Endothelial cell of umbilical vein (primary cell): ENCODE measurements around the gene EPB41L4B. TPM values are rescaled to one million over a fixed set of nuclear protein-coding genes. Genes with fewer than 3 reads are reported as not detected.

Experiments
- BruUV-seq: library from RNA; stranded (reverse); fragments of 400-500 nt; replicated peaks from 2 replicates; lab custom pipeline; 2021; lab: Mats Ljungman, UMichigan
- CTCF ChIA-PET: fragments of 300-600, 350-600 bp; sonication (Branson Sonifier 250); formaldehyde crosslinking; loops from one replicate; lab custom pipeline; 2021; ENCODE audit warnings: antibody characterized with exemption, inconsistent platforms; lab: Charles Lee
- POLR2A ChIA-PET: fragments of 300-600, 350-600 bp; sonication (Branson Sonifier 250); formaldehyde crosslinking; loops from one replicate; lab custom pipeline; 2021; ENCODE audit warnings: antibody characterized with exemption, inconsistent platforms; lab: Charles Lee
- DNase-seq: peaks from one replicate; pipeline ENCODE4 v3.0.0-alpha.2; 2011; ENCODE audit warnings: low read depth, low spot score
- FAIRE-seq: peaks from 2 replicates; lab custom pipeline; 2011; peaks lifted over from hg19 to GRCh38; lab: Jason Lieb, UNC
- H2AFZ ChIP-seq: 2 replicates; pipeline ENCODE4 v1.6.0; 2012; ENCODE audit warnings: low read depth, low read length, control low read depth, inconsistent platforms
- H3K27ac ChIP-seq: 2 replicates; pipeline ENCODE4 v1.5.1; 2011; ENCODE audit warnings: low read depth, mild to moderate bottlenecking, control low read depth, low read length, moderate library complexity; ENCODE audit not compliant: insufficient read depth
- H3K27me3 ChIP-seq, 2 experiments: 2 replicates each; pipeline versions ENCODE4 v1.6.0 to v1.6.1; 2011; ENCODE audit warnings: low read length in 2 of 2, mixed read lengths in 1 of 2; ENCODE audit not compliant: control insufficient read depth in 2 of 2, insufficient read depth in 2 of 2
- H3K36me3 ChIP-seq, 2 experiments: 2 replicates in 1 of 2; 3 replicates in 1 of 2; pipeline ENCODE4 v1.5.1; 2011; ENCODE audit warnings: low read length in 2 of 2, mild to moderate bottlenecking in 1 of 2, moderate library complexity in 1 of 2; ENCODE audit not compliant: control insufficient read depth in 2 of 2, insufficient read depth in 2 of 2; ENCODE audit errors: extremely low read depth in 1 of 2
- H3K4me1 ChIP-seq: 3 replicates; pipeline ENCODE4 v1.5.1; 2011; ENCODE audit warnings: mild to moderate bottlenecking, low read length; ENCODE audit not compliant: control insufficient read depth, insufficient read depth; ENCODE audit errors: extremely low read depth
- H3K4me2 ChIP-seq: 2 replicates; pipeline ENCODE4 v1.6.1; 2011; ENCODE audit warnings: low read length, control low read depth, mixed read lengths; ENCODE audit not compliant: insufficient read depth
- H3K4me3 ChIP-seq, 3 experiments: fragments of 200-600 bp in 1 of 3; sonication (generic), shearing (Covaris generic) in 1 of 3; replicated peaks in 1 of 3; 2 replicates each; pipeline ENCODE4 v1.5.1; 2011 to 2016; ENCODE audit warnings: control low read depth in 3 of 3, low read length in 3 of 3, mild to moderate bottlenecking in 2 of 3, inconsistent platforms in 1 of 3, low read depth in 1 of 3, moderate library complexity in 1 of 3; ENCODE audit not compliant: insufficient read depth in 1 of 3
- H3K79me2 ChIP-seq: 2 replicates; pipeline ENCODE4 v1.6.0; 2012; ENCODE audit warnings: low read length, inconsistent platforms; ENCODE audit not compliant: control insufficient read depth, insufficient read depth
- H3K9ac ChIP-seq: replicated peaks from 2 replicates; pipeline ENCODE3; 2011; ENCODE audit warnings: low read length, control low read depth; ENCODE audit not compliant: insufficient read depth; ENCODE audit errors: extremely low read depth
- H3K9me1 ChIP-seq: replicated peaks from 3 replicates; pipeline ENCODE4 v1.6.0; 2011; ENCODE audit warnings: mild to moderate bottlenecking, low read length; ENCODE audit not compliant: control insufficient read depth, insufficient read depth; ENCODE audit errors: extremely low read depth
- H3K9me3 ChIP-seq: replicated peaks from 2 replicates; pipeline ENCODE4 v1.5.1; 2012; ENCODE audit warnings: low read length, inconsistent platforms; ENCODE audit not compliant: control insufficient read depth, insufficient read depth
- H4K20me1 ChIP-seq: replicated peaks from 2 replicates; pipeline ENCODE3; 2011; ENCODE audit warnings: mild to moderate bottlenecking, low read length; ENCODE audit not compliant: control insufficient read depth, insufficient read depth; ENCODE audit errors: extremely low read depth
- EZH2 ChIP-seq: IDR thresholded peaks from 2 replicates; pipeline ENCODE4 v1.6.1; 2012; ENCODE audit warnings: borderline replicate concordance, low read depth, mild to moderate bottlenecking, moderate library complexity, low read length, inconsistent platforms; ENCODE audit not compliant: severe bottlenecking
- FOS ChIP-seq: IDR thresholded peaks from 2 replicates; pipeline ENCODE4 v1.6.1; 2011; ENCODE audit warnings: mild to moderate bottlenecking, low read length, moderate library complexity, borderline replicate concordance; ENCODE audit not compliant: insufficient read depth
- GATA2 ChIP-seq: IDR thresholded peaks from 2 replicates; pipeline ENCODE4 v1.7.0; 2011; ENCODE audit warnings: low read depth, mild to moderate bottlenecking, moderate library complexity, mixed read lengths, low read length; ENCODE audit not compliant: insufficient read length, insufficient read depth
- JUN ChIP-seq: IDR thresholded peaks from 2 replicates; pipeline ENCODE4 v1.6.1; 2011; ENCODE audit warnings: borderline replicate concordance, low read depth; ENCODE audit not compliant: insufficient read length, insufficient read depth
- MYC ChIP-seq: IDR thresholded peaks from one replicate; pipeline ENCODE4 v1.6.1; 2011; ENCODE audit warnings: mild to moderate bottlenecking, low read depth, low read length
- POLR2A ChIP-seq: IDR thresholded peaks from 2 replicates; pipeline ENCODE4 v1.6.1; 2012; ENCODE audit warnings: low read depth, mild to moderate bottlenecking, control low read depth, low read length
- POLR2AphosphoS5 ChIP-seq: IDR thresholded peaks from 2 replicates; pipeline ENCODE4 v1.6.1; 2012; ENCODE audit warnings: low read depth, mild to moderate bottlenecking, control low read depth, low read length, moderate library complexity; ENCODE audit not compliant: insufficient read depth
- dilution Hi-C: fragments of 300-500 bp; cut with MboI; formaldehyde crosslinking; loops from one replicate; pipeline ENCODE4 v1.15.0; 2019; ENCODE audit warnings: low sequenced_read_pairs; ENCODE audit not compliant: extremely low pct_ligation_motif_present
- intact Hi-C: fragments of 100-400 bp; cut with micrococcal nuclease; formaldehyde crosslinking; loops from one replicate; pipeline ENCODE4 v1.10.0; 2022
- polyA plus RNA-seq, 4 experiments: library from polyadenylated mRNA; depleted of rRNA in 3 of 4; stranded (reverse) in 3 of 4; unstranded in 1 of 4; fragments of >200 nt; gene quantifications; 2 replicates each; pipeline versions ENCODE4 v1.2.1 to v1.2.3, GENCODE V29; 2011 to 2012; ENCODE audit warnings: missing spikeins in 1 of 4
- total RNA-seq: library from RNA; stranded (reverse); gene quantifications from 2 replicates; pipeline ENCODE4 v1.2.3, GENCODE V29; 2021
- TF ChIP-seq, protein P1 (sequence below): IDR thresholded peaks from 2 replicates; pipeline ENCODE4 v1.6.1; 2011; ENCODE audit not compliant: insufficient read depth, insufficient read length
- TF ChIP-seq, protein P2 (sequence below), 2 donors: IDR thresholded peaks; 1 replicate in 1 of 2; 2 replicates in 1 of 2; pipeline ENCODE4 v1.5.1; 2011; ENCODE audit warnings: low read length in 2 of 2, mild to moderate bottlenecking in 2 of 2, moderate library complexity in 2 of 2, control low read depth in 1 of 2, inconsistent platforms in 1 of 2, low read depth in 1 of 2; ENCODE audit not compliant: insufficient read depth in 1 of 2; ENCODE audit errors: extremely low read depth in 1 of 2

The EPB41L4B gene
- total and polyA plus RNA-seq, 2 donors (not counting 3 experiments of a cell fraction or from before 2014, with no cell fraction given), result 0.10 to 0.15 TPM

DNA sequence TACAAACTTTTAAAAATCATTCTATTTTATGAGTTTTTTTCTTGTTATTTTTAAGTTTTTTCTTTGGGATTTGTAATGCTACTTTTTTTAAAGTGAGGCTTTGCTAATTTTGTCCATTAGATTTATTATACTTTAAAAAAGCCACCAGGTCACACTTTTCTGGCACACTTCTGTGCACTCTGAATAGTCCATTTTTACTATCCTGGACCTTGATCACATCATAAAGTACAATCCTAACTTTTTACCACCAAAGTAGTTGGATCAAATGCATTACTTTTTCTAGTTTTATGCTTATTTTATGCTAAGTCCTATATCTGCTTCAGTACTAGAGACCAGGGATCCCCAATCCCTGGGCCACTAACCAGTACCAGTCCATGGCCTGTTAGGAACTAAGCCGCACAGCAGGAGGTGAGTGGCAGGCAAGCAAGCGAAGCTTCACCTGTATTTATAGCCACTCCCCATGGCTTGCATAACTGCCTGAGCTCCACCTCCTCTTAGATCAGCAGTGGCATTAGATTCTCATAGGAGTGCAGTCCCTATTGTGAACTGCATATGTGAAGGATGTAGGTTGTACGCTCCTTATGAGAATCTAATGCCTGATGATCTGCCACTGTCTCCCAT, 169.8 kb downstream of the EPB41L4B start:
- Histone ChIP-seq H3K4me2 (no peak overlapping the region), H3K4me3 (no peak overlapping the region), H3K27me3 (peaks cover 6 to 15% of the 10 kb centered on the region in 2 experiments), H3K9me1 (no peaks in the 10 kb centered on the region), H3K9me3 (no peaks in the 10 kb centered on the region), H3K36me3 (no peaks in the 10 kb centered on the region), H3K27ac (no peak overlapping the region), H4K20me1 (no peaks in the 10 kb centered on the region), H2AFZ (no peak overlapping the region), H3K79me2 (no peaks in the 10 kb centered on the region), H3K9ac (no peak overlapping the region), H3K4me1 (no peaks in the 10 kb centered on the region)
- dilution Hi-C loops (no loop called here), intact Hi-C loops (no loop called here)
- DNase-seq (no peak), FAIRE-seq (no peak)
- BruUV-seq, result no TSS peak
- TF ChIP-seq, protein P1, sequence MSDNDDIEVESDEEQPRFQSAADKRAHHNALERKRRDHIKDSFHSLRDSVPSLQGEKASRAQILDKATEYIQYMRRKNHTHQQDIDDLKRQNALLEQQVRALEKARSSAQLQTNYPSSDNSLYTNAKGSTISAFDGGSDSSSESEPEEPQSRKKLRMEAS, result no peak
- TF ChIP-seq FOS (no peak), MYC (no peak), GATA2 (no peak), EZH2 (no peak), JUN (no peak), POLR2AphosphoS5 (no peak), POLR2A (no peak)
- TF ChIP-seq, protein P2, sequence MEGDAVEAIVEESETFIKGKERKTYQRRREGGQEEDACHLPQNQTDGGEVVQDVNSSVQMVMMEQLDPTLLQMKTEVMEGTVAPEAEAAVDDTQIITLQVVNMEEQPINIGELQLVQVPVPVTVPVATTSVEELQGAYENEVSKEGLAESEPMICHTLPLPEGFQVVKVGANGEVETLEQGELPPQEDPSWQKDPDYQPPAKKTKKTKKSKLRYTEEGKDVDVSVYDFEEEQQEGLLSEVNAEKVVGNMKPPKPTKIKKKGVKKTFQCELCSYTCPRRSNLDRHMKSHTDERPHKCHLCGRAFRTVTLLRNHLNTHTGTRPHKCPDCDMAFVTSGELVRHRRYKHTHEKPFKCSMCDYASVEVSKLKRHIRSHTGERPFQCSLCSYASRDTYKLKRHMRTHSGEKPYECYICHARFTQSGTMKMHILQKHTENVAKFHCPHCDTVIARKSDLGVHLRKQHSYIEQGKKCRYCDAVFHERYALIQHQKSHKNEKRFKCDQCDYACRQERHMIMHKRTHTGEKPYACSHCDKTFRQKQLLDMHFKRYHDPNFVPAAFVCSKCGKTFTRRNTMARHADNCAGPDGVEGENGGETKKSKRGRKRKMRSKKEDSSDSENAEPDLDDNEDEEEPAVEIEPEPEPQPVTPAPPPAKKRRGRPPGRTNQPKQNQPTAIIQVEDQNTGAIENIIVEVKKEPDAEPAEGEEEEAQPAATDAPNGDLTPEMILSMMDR (IDR thresholded peaks at IDR 0.05; ENCODE audit: extremely low read depth in 1 of 2, insufficient read depth in 1 of 2, low read depth in 1 of 2, low read length in 2 of 2), result no peak
- POLR2A ChIA-PET, result no interaction called here
- CTCF ChIA-PET, result no interaction called here
